Gastrocnemius medialis (tissue), 4 donors: ENCODE results near the gene ARNT2. TPM values are rescaled to one million over a fixed set of nuclear protein-coding genes. Genes with fewer than 3 reads are reported as not detected.

Experiments used
- ATAC-seq, 2 donors: fragments of 150-250 bp; one replicate each; pipeline ENCODE4 v1.9.1; 2016
- DNase-seq, 2 donors: peaks; one replicate each; pipeline ENCODE4 v3.0.0-alpha.2; 2019
- H3K27ac ChIP-seq, 4 donors: fragments of 200-600 bp; sonication (generic); 1 replicate in 1 of 4; 2 replicates in 3 of 4; pipeline ENCODE4 v1.5.1; 2016 to 2018; ENCODE audit warnings: mild to moderate bottlenecking in 2 of 4, moderate library complexity in 1 of 4
- H3K27me3 ChIP-seq, 3 donors: fragments of 200-600 bp; sonication (generic) in 2 of 3; 1 replicate in 1 of 3; 2 replicates in 2 of 3; pipeline versions ENCODE4 v1.5.1 to v1.6.0; 2016 to 2019; ENCODE audit warnings: mild to moderate bottlenecking in 1 of 3, moderate library complexity in 1 of 3
- H3K36me3 ChIP-seq, 2 donors: fragments of 200-600 bp; sonication (generic) in 1 of 2; one replicate each; pipeline ENCODE4 v1.5.1; 2017 to 2018
- H3K4me1 ChIP-seq, 2 donors: fragments of 200-600 bp; sonication (generic) in 1 of 2; one replicate each; pipeline ENCODE4 v1.5.1; 2016 to 2017; ENCODE audit warnings: mild to moderate bottlenecking in 2 of 2
- H3K4me3 ChIP-seq, 4 donors: fragments of 200-600 bp; sonication (generic) in 3 of 4; 1 replicate in 1 of 4; 2 replicates in 3 of 4; pipeline ENCODE4 v1.5.1; 2016 to 2019; ENCODE audit warnings: mild to moderate bottlenecking in 2 of 4
- H3K9me3 ChIP-seq, 3 donors: fragments of 200-600 bp; sonication (generic) in 2 of 3; 1 replicate in 1 of 3; 2 replicates in 2 of 3; pipeline ENCODE4 v1.5.1; 2016 to 2019
- POLR2A ChIP-seq, 2 donors: fragments of 450-650 bp; IDR thresholded peaks; one replicate each; pipeline ENCODE4 v1.6.1; 2017; ENCODE audit warnings: antibody characterized with exemption in 2 of 2, mild to moderate bottlenecking in 2 of 2, moderate library complexity in 2 of 2
- in situ Hi-C, 4 donors: fragments of 200-750 bp; cut with MboI; loops; one replicate each; pipeline versions ENCODE4 v1.15.0 to v1.8.0; 2017; ENCODE audit warnings: low sequenced_read_pairs in 4 of 4
- intact Hi-C: fragments of 100-400 bp; cut with DNase I; formaldehyde crosslinking; loops from one replicate; pipeline ENCODE4 v1.15.1; 2023; ENCODE audit warnings: low total_unique reads
- total RNA-seq, 4 donors: library from RNA; depleted of rRNA; stranded (reverse); fragments of >200 nt; gene quantifications; one replicate each; pipeline versions ENCODE4 v1.1.0 to v1.2.3, GENCODE V29; 2016
- TF ChIP-seq, protein P1 (sequence below), 5 experiments: fragments of 450-650 bp in 3 of 5; fragments of 200-600 bp in 2 of 5; sonication (generic) in 2 of 5; IDR thresholded peaks in 4 of 5; conservative IDR thresholded peaks in 1 of 5; 1 replicate in 4 of 5; 2 replicates in 1 of 5; pipeline ENCODE4 v1.5.1; 2016 to 2019; ENCODE audit warnings: antibody characterized with exemption in 5 of 5, mild to moderate bottlenecking in 3 of 5, moderate library complexity in 3 of 5

Gene ARNT2
- total RNA-seq, 4 donors from 2014 or later = 4.1 to 23.5 (median 6.6) TPM

DNA sequence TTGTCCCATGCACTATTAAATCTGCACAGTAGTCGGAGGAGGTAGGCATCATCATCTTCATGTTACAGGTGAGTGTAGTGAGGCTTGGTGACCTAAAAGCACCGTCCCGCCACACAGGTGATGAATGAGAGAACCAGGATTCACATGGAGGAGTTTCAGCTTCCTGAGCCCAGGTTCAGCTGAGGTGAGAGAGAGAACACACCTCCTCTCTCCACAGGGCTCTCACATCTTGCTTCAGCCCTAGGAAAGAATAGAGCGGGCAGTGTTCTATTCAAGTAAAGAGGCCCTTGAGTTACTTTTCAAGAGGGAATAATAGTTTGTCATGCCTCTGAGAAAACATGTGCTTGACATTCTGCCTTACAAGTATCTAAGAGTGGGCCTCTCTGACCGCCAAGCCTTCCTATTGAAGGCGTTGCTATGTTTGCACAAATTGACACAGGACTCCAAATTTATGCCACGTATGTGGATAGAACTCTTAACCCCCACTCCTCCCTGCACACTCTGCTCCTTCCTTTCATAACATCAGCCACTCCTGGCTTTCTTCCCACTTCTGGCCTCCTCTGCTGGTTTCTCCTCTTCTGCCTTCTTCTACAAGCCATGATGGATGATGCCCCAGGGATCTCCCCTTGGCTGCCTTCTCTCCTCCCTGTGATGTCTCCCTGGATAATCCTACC is 152.6 kb downstream of the ARNT2 start:
- no peak for ATAC-seq
- intact Hi-C loops = no loop called here
- in situ Hi-C loops = loop anchor here in 3 of 4 donors (25.0 kb wide), 2 partner anchors 230 to 405 kb away; partner anchors contain the start of gene CEMIP (in 1 of the 3)

DNA sequence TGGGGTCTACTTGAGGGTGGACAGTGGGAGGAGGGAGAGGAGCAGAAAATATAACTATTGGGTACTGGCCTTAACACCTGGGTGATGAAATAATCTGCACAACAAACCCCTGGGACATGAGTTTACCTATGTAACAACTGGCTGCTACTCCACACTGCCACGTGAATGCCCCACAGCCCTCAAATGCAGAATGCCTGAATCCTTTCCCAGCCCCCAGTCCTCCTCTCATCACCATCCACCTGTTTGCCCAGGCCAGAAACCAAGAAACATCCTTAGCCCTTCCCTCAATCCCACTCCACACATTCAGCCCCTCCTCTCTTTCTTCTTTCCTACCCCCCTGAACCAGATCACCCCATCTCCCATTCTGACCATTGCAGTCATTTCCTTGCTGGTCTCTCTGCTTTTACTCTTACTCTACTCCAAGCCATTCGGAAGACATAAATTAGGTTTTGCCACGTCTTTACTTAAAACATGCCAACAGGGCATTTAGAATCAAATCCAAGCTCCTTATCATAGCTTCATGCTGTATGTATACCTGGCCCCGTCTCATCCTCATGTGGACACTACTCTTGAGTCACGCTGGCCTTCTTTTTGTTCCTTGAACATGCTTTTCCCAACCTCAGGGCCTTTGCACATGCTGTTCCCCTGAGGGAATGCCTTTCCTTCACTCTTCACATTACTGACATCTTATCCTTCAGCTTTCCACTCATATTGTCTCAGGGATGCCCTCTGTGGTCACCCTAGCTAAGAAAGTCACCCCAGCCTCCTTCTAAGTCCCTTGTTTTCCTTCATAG is 153.5 kb downstream of the ARNT2 start:
- no peaks in the 10 kb centered on the region for H3K36me3 ChIP-seq
- intact Hi-C loops = no loop called here
- no peak for ATAC-seq
- no peak for DNase-seq
- H3K4me3 ChIP-seq = no peak overlapping the region
- in situ Hi-C loops = loop anchor here in 3 of 4 donors (25.0 kb wide), 2 partner anchors 230 to 405 kb away; partner anchors contain the start of gene CEMIP (in 1 of the 3)
- H3K27ac ChIP-seq = no peak overlapping the region
- no peaks in the 10 kb centered on the region for H3K9me3 ChIP-seq
- no peaks in the 10 kb centered on the region for H3K27me3 ChIP-seq
- H3K4me1 ChIP-seq = no peaks in the 10 kb centered on the region
- TF ChIP-seq, protein P1, sequence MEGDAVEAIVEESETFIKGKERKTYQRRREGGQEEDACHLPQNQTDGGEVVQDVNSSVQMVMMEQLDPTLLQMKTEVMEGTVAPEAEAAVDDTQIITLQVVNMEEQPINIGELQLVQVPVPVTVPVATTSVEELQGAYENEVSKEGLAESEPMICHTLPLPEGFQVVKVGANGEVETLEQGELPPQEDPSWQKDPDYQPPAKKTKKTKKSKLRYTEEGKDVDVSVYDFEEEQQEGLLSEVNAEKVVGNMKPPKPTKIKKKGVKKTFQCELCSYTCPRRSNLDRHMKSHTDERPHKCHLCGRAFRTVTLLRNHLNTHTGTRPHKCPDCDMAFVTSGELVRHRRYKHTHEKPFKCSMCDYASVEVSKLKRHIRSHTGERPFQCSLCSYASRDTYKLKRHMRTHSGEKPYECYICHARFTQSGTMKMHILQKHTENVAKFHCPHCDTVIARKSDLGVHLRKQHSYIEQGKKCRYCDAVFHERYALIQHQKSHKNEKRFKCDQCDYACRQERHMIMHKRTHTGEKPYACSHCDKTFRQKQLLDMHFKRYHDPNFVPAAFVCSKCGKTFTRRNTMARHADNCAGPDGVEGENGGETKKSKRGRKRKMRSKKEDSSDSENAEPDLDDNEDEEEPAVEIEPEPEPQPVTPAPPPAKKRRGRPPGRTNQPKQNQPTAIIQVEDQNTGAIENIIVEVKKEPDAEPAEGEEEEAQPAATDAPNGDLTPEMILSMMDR (IDR thresholded peaks at IDR 0.05 in 4 of 5, conservative IDR thresholded peaks at IDR 0.05 in 1 of 5) = no peak
- TF ChIP-seq POLR2A (IDR thresholded peaks at IDR 0.05) = no peak

More for the DNA sequence above, 152.6 kb downstream of the ARNT2 start:
- no peak overlapping the region for H3K27ac ChIP-seq
- no peak for DNase-seq
- no peaks in the 10 kb centered on the region for H3K27me3 ChIP-seq
- no peak overlapping the region for H3K4me3 ChIP-seq
- H3K36me3 ChIP-seq = no peaks in the 10 kb centered on the region
- TF ChIP-seq, protein P1 (IDR thresholded peaks at IDR 0.05 in 4 of 5, conservative IDR thresholded peaks at IDR 0.05 in 1 of 5) = no peak
- no peaks in the 10 kb centered on the region for H3K4me1 ChIP-seq
- no peaks in the 10 kb centered on the region for H3K9me3 ChIP-seq

DNA sequence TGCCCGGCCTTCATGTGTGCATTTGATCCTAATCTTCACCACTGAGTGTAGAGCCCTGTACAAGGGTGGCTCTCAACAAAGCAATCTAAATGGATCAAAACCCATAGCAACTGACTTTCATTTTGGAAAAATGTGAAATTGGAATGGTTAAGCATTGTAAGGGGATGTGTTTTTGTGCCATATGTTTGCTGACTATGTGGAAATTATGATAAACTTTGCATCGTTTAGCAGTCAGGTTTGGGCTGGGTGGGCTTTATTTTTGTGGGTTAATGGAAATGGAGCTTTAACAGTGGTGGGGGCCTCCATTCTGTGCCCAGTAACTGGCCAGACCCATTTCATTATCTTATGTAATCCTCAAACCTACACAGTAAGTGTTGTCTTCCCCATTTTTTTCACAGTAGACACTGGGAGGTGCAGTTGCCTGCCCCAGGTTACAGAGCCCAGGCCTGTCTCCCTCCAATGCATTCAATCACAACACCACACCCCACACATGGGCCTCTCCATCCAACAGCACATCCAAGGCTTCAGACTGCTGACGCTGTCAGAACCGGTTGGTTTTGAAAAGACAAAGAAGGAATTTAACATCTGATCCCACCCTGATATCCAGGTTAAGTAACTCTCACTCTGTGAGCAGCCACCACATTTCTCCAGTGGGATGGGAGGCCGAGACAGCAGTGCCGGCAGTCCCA is 154.6 kb downstream of the ARNT2 start:
- no peaks in the 10 kb centered on the region for H3K9me3 ChIP-seq
- H3K4me1 ChIP-seq = no peaks in the 10 kb centered on the region
- DNase-seq (no peak), ATAC-seq (no peak)
- TF ChIP-seq, protein P1 (IDR thresholded peaks at IDR 0.05 in 4 of 5, conservative IDR thresholded peaks at IDR 0.05 in 1 of 5) = no peak
- no peak for TF ChIP-seq POLR2A (IDR thresholded peaks at IDR 0.05)
- no peaks in the 10 kb centered on the region for H3K27me3 ChIP-seq
- H3K36me3 ChIP-seq = no peaks in the 10 kb centered on the region
- no peak overlapping the region for H3K4me3 ChIP-seq
- in situ Hi-C loops = loop anchor here in 3 of 4 donors (25.0 kb wide), 2 partner anchors 229 to 404 kb away; partner anchors contain the start of gene CEMIP (in 1 of the 3)
- H3K27ac ChIP-seq = no peak overlapping the region
- intact Hi-C loops = no loop called here

DNA sequence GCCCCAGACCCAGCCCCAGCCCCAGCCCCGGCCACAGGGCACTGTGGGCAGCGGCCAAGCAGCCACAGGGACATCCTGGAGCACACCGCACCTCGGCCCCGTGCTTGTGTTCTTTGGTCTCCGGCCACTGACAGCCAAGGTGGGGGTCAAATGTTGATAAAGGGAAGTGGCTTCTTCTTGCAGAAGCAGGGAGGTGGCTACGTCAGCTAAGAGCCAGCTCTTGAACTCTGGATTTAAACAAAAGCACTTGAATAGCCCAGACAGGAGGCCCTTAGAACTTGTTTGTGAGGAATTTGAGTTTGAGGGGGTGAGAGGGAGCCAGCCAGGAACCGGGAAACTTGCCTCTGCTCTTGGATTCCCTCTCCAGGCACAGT is 155.1 kb downstream of the ARNT2 start:
- intact Hi-C loops = no loop called here

More for the DNA sequence above, 155.1 kb downstream of the ARNT2 start:
- no peaks in the 10 kb centered on the region for H3K36me3 ChIP-seq
- no peak overlapping the region for H3K4me3 ChIP-seq
- H3K27me3 ChIP-seq = no peaks in the 10 kb centered on the region
- H3K27ac ChIP-seq = no peak overlapping the region
- TF ChIP-seq POLR2A (IDR thresholded peaks at IDR 0.05) = no peak
- TF ChIP-seq, protein P1 (IDR thresholded peaks at IDR 0.05 in 4 of 5, conservative IDR thresholded peaks at IDR 0.05 in 1 of 5) = no peak
- in situ Hi-C loops = loop anchor here in 3 of 4 donors (25.0 kb wide), 2 partner anchors 228 to 403 kb away; partner anchors contain the start of gene CEMIP (in 1 of the 3)
- DNase-seq (no peak), ATAC-seq (no peak)
- no peaks in the 10 kb centered on the region for H3K9me3 ChIP-seq
- H3K4me1 ChIP-seq = no peaks in the 10 kb centered on the region
